HEK293 (cell line): ENCODE measurements around the gene FSHR.

ENCODE experiments used
- CTCF ChIP-seq: fragments of 450-650 bp; formaldehyde crosslinking; IDR thresholded peaks from 2 replicates; pipeline ENCODE4 v1.5.1; 2016; ENCODE audit warnings: missing biosample characterization, missing genetic modification characterization
- REST ChIP-seq: fragments of 450-650 bp; formaldehyde crosslinking; IDR thresholded peaks from 2 replicates; pipeline ENCODE4 v1.5.1; 2016; ENCODE audit warnings: missing biosample characterization, missing genetic modification characterization
- TCF7L2 ChIP-seq: IDR thresholded peaks from 2 replicates; pipeline ENCODE4 v1.6.1; 2011; ENCODE audit warnings: low read depth, mild to moderate bottlenecking, inconsistent platforms, low read length, moderate library complexity, borderline replicate concordance
- ZBTB1 ChIP-seq: fragments of 450-650 bp; formaldehyde crosslinking; IDR thresholded peaks from 2 replicates; pipeline ENCODE4 v1.5.1; 2016; ENCODE audit warnings: missing biosample characterization, missing genetic modification characterization
- ZNF112 ChIP-seq: fragments of 450-650 bp; formaldehyde crosslinking; IDR thresholded peaks from 2 replicates; pipeline ENCODE4 v1.5.0; 2017; ENCODE audit warnings: missing biosample characterization, missing genetic modification characterization
- ZNF23 ChIP-seq: fragments of 450-650 bp; formaldehyde crosslinking; IDR thresholded peaks from 2 replicates; pipeline ENCODE4 v1.5.1; 2016; ENCODE audit warnings: missing biosample characterization, missing genetic modification characterization, borderline replicate concordance
- ZNF398 ChIP-seq: fragments of 450-650 bp; formaldehyde crosslinking; IDR thresholded peaks from 2 replicates; pipeline ENCODE4 v1.5.1; 2017; ENCODE audit warnings: missing biosample characterization, missing genetic modification characterization
- ZNF423 ChIP-seq: fragments of 450-650 bp; formaldehyde crosslinking; IDR thresholded peaks from 2 replicates; pipeline ENCODE4 v1.5.1; 2016; ENCODE audit warnings: missing biosample characterization, missing genetic modification characterization
- ZNF473 ChIP-seq: fragments of 450-650 bp; formaldehyde crosslinking; IDR thresholded peaks from 2 replicates; pipeline ENCODE4 v1.5.1; 2017; ENCODE audit warnings: missing biosample characterization, missing genetic modification characterization
- ZNF776 ChIP-seq: fragments of 450-650 bp; formaldehyde crosslinking; IDR thresholded peaks from 2 replicates; pipeline ENCODE4 v1.5.0; 2017; ENCODE audit warnings: missing biosample characterization, missing genetic modification characterization, borderline replicate concordance

- no peak for TF ChIP-seq ZNF776 (tag by site-specific recombination)
- TF ChIP-seq REST (tag by site-specific recombination), result no peak
- TF ChIP-seq ZNF398 (tag by site-specific recombination), result no peak
- no peak for TF ChIP-seq CTCF (tag by site-specific recombination)
- TF ChIP-seq ZBTB1 (tag by site-specific recombination), result no peak
- TF ChIP-seq ZNF112 (tag by site-specific recombination), result no peak
- no peak for TF ChIP-seq ZNF423 (tag by site-specific recombination)
- no peak for TF ChIP-seq ZNF23 (tag by site-specific recombination)
- no peak for TF ChIP-seq TCF7L2
- no peak for TF ChIP-seq ZNF473
Measured at GRCh38 chr2:49131801-49132200, 22.5 kb downstream of the FSHR start.
